SK-N-SH treated with all-trans-retinoic acid at 6 μM for 48 hours (cell line): ENCODE measurements around the gene CHID1.

Experiments used
- CREB5 ChIP-seq: fragments of 250-450 bp; sonication (Bioruptor Pico); IDR thresholded peaks from 2 replicates; pipeline ENCODE4 v1.5.1; 2020; ENCODE audit warnings: low read depth, mild to moderate bottlenecking, moderate library complexity
- ESRRG ChIP-seq: fragments of 250-450 bp; sonication (Bioruptor Pico); IDR thresholded peaks from 2 replicates; pipeline ENCODE4 v1.6.1; 2021; ENCODE audit warnings: mild to moderate bottlenecking
- ISL1 ChIP-seq: fragments of 250-450 bp; sonication (Bioruptor Pico); IDR thresholded peaks from 2 replicates; pipeline ENCODE4 v2.1.2; 2022; ENCODE audit warnings: mild to moderate bottlenecking, moderate library complexity
- OSR1 ChIP-seq: fragments of 250-450 bp; sonication (Bioruptor Pico); IDR thresholded peaks from 2 replicates; pipeline ENCODE4 v1.8.0; 2022; ENCODE audit warnings: moderate library complexity, mild to moderate bottlenecking, inconsistent platforms
- PATZ1 ChIP-seq: fragments of 250-450 bp; sonication (Bioruptor Pico); IDR thresholded peaks from 2 replicates; pipeline ENCODE4 v1.8.0; 2020; ENCODE audit warnings: mild to moderate bottlenecking, moderate library complexity, borderline replicate concordance
- PPARA ChIP-seq: fragments of 250-450 bp; sonication (Bioruptor Pico); IDR thresholded peaks from 2 replicates; pipeline ENCODE4 v1.5.0; 2020; ENCODE audit warnings: mild to moderate bottlenecking, borderline replicate concordance
- RARB ChIP-seq: fragments of 250-450 bp; sonication (Bioruptor Pico); IDR thresholded peaks from 2 replicates; pipeline ENCODE4 v1.8.0; 2021; ENCODE audit warnings: mild to moderate bottlenecking, moderate library complexity
- ZC3H10 ChIP-seq: fragments of 250-450 bp; sonication (Bioruptor Pico); IDR thresholded peaks from 2 replicates; pipeline ENCODE4 v1.5.1; 2021; ENCODE audit warnings: mild to moderate bottlenecking, moderate library complexity
- ZFP3 ChIP-seq: fragments of 250-450 bp; sonication (Bioruptor Pico); IDR thresholded peaks from 2 replicates; pipeline ENCODE4 v1.5.0; 2020; ENCODE audit warnings: mild to moderate bottlenecking, moderate library complexity
- ZFP30 ChIP-seq: fragments of 450-650 bp; formaldehyde crosslinking; IDR thresholded peaks from 2 replicates; pipeline ENCODE4 v1.5.0; 2022; ENCODE audit warnings: mild to moderate bottlenecking, moderate library complexity
- ZNF565 ChIP-seq: fragments of 450-650 bp; formaldehyde crosslinking; conservative IDR thresholded peaks from 2 replicates; pipeline ENCODE4 v1.5.0; 2020; ENCODE audit warnings: low read depth, mild to moderate bottlenecking, moderate library complexity
- ZNF8 ChIP-seq: fragments of 450-650 bp; formaldehyde crosslinking; IDR thresholded peaks from 2 replicates; pipeline ENCODE4 v1.5.0; 2020; ENCODE audit warnings: mild to moderate bottlenecking, moderate library complexity
- TF ChIP-seq, protein P1 (sequence below): fragments of 250-450 bp; sonication (Bioruptor Pico); IDR thresholded peaks from 2 replicates; pipeline ENCODE4 v1.8.0; 2021; ENCODE audit warnings: low read depth, mild to moderate bottlenecking, moderate library complexity, borderline replicate concordance
- TF ChIP-seq, protein P2 (sequence below): fragments of 250-450 bp; sonication (Bioruptor Pico); IDR thresholded peaks from 2 replicates; pipeline ENCODE4 v1.5.0; 2020; ENCODE audit warnings: mild to moderate bottlenecking, moderate library complexity

GRCh38 chr11:926341-926916, 15.8 kb upstream of the CHID1 start:
- TF ChIP-seq PATZ1: no peak
- TF ChIP-seq ZNF8 (CRISPR knock-in tag): no peak
- TF ChIP-seq, protein P1, sequence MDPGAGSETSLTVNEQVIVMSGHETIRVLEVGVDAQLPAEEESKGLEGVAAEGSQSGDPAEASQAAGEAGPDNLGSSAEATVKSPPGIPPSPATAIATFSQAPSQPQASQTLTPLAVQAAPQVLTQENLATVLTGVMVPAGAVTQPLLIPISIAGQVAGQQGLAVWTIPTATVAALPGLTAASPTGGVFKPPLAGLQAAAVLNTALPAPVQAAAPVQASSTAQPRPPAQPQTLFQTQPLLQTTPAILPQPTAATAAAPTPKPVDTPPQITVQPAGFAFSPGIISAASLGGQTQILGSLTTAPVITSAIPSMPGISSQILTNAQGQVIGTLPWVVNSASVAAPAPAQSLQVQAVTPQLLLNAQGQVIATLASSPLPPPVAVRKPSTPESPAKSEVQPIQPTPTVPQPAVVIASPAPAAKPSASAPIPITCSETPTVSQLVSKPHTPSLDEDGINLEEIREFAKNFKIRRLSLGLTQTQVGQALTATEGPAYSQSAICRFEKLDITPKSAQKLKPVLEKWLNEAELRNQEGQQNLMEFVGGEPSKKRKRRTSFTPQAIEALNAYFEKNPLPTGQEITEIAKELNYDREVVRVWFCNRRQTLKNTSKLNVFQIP (CRISPR knock-in tag): no peak
- TF ChIP-seq ZFP30 (CRISPR knock-in tag): no peak
- TF ChIP-seq RARB (CRISPR knock-in tag): no peak
- TF ChIP-seq ZNF565 (CRISPR knock-in tag): no peak
- TF ChIP-seq ZC3H10 (CRISPR knock-in tag): no peak
- no peak for TF ChIP-seq ZFP3
- TF ChIP-seq OSR1 (CRISPR knock-in tag): no peak
- TF ChIP-seq PPARA (CRISPR knock-in tag): no peak
- TF ChIP-seq, protein P2, sequence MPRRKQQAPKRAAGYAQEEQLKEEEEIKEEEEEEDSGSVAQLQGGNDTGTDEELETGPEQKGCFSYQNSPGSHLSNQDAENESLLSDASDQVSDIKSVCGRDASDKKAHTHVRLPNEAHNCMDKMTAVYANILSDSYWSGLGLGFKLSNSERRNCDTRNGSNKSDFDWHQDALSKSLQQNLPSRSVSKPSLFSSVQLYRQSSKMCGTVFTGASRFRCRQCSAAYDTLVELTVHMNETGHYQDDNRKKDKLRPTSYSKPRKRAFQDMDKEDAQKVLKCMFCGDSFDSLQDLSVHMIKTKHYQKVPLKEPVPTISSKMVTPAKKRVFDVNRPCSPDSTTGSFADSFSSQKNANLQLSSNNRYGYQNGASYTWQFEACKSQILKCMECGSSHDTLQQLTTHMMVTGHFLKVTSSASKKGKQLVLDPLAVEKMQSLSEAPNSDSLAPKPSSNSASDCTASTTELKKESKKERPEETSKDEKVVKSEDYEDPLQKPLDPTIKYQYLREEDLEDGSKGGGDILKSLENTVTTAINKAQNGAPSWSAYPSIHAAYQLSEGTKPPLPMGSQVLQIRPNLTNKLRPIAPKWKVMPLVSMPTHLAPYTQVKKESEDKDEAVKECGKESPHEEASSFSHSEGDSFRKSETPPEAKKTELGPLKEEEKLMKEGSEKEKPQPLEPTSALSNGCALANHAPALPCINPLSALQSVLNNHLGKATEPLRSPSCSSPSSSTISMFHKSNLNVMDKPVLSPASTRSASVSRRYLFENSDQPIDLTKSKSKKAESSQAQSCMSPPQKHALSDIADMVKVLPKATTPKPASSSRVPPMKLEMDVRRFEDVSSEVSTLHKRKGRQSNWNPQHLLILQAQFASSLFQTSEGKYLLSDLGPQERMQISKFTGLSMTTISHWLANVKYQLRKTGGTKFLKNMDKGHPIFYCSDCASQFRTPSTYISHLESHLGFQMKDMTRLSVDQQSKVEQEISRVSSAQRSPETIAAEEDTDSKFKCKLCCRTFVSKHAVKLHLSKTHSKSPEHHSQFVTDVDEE (CRISPR knock-in tag): no peak
- no peak for TF ChIP-seq CREB5 (CRISPR knock-in tag)
- no peak for TF ChIP-seq ESRRG (CRISPR knock-in tag)
- TF ChIP-seq ISL1: no peak
